HG02588 (cell line): Measurements from ENCODE around the gene KIRREL1.

Experiments
- ATAC-seq: cut with Tn5 transposase; IDR thresholded peaks from one replicate; pipeline ENCODE4 v1.9.1; 2021; ENCODE audit warnings: mild to moderate bottlenecking, moderate library complexity; ENCODE audit not compliant: unreplicated experiment

KIRREL1 gene

DNA sequence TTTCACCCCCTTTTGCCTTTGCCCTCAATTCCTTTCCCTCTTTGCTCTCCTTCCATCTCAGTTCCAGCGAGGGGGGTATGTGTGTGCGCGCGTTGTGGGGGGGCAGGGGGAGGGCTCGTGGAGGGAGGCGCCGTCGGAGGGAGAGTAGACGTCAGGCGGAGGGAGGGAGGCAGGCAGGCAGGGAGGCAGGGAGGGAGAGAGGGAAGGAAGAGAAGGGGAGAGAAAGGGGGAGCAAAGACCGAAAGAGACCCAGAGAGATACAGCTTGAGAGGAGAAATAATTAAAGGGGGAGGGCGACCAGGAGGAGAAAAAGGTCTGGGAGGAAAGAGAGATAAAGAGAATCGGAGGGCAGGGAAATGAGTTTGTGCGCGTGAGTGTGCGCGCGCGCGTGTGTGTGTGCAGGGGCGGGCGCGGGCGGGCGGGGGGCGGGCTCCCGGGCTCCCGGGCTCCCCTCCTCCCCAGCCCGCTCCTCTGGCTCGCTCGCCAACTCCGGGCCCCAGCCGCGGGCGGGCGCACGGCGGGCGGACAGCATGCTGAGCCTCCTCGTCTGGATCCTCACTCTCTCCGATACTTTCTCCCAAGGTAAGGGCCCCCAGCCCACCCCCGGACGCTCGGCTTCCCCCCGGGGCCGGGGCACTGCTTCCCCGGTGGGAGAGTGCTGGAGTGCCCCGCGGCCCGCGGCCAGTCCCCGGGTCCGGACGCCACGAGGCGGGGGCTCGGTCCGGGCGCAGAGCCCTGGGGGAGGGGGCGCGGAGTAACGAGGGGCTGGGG is at the start of gene KIRREL1:
KIRREL1 (plus strand) TSS at position 499 of the 771 bp plus-strand sequence; CDS start at position 531, 32 bp downstream.
- ATAC-seq: no peak

DNA sequence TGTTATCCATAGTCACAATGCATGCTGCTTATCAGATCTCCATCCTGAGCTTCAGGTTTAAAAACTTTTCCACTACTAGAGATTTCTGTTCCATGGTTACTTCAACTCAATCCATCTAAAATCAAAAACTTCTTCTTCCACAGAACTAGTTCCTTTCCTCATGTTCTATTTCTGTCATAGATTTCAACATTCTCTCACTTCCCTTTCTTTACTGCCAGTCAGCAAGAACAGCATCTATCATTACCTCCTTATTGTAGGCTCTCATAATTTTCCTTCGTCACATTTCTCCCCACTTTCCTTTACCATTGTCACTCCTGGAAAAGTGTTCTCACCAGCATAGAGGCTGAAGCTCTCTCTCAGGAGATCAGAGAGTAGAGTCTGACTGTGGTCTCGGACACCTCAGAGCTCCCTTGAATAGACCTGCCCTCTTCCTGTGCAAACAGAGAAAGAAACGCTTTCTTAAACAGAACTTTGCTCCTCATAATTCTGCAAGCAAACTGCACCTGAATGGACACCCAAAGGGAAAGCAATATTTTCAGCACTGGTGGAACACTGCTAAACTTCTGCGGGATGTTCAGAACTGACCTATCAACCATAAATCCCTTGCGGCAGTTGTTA is 48.7 kb upstream of the KIRREL1 start:
- ATAC-seq: no peak

DNA sequence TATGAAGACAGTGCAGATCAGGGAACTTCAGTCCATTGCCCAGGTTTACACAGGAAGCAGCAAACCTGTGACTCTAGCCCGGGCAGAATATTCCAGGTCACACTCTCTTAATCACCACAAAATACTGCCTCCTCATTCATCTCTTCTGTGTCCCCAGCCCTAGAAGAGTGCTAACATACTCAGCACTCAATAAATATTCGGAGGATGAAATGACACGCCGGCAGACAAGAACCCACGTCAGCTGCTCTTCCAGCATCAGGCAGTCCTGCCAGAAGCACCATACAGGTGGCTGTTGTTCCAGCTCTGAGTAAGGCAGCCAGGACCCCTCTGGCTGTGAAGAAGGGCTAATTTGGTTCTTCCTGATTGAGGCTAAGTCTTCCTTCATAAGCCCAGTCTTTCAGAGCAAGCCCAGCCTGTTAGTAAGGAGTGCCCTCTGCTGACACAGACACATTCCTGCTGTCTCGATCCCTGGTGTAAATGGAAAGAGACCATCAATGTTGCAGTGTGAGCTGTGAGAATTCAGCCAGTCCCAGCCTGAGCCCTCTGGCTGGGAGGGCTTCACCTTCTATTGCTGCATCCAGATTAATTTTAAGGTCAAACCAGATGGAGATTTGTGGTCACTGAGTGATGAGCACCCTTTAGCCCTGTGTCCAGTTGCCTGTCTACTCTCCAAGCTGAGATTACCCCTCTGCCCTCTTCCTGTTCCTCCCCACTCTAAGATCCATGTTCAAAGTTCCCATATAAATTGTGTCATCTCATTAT is 45.0 kb upstream of the KIRREL1 start:
- no peak for ATAC-seq

- no peak for ATAC-seq
These were observed 44.4 kb upstream of the KIRREL1 start for GRCh38 chr1:157949074-157949354.

DNA sequence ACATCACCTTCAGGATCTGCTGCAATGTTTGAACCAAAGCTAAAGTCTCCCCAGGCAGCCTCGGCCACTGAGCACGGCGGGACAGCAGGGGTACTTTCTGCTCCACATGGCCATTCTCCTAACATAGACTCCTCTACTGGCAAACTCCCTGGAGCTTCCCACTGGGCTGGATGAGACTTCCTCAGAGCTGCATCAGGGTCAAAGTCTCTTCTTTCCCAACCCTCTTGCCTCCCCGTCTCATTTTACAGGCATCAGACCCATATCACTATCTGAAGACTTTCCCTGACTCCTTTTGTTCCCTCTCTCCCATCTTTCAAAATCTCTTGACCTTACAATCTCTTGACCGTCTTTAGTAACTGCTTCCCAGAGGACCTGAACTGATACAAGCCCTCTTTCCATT is 42.2 kb upstream of the KIRREL1 start:
- no peak for ATAC-seq

DNA sequence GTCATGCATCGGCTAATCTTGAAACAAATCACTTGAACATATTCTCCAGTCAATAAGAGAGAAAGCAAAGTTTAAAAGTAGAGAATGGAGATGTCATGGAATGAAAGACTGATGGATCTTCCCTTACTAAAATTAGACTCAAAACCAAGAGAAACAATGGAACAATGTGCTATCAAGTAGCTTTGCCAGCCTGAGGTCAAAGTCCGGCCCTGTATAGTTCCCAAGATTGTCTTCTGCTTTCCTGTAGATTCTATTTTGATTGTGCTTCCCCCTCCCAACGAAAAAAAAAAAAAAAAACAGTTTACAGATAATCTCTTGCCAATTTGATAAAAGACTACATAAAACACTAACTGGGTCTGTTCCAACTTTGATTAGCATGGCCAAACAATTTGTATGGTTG is 40.8 kb upstream of the KIRREL1 start:
- no peak for ATAC-seq

DNA sequence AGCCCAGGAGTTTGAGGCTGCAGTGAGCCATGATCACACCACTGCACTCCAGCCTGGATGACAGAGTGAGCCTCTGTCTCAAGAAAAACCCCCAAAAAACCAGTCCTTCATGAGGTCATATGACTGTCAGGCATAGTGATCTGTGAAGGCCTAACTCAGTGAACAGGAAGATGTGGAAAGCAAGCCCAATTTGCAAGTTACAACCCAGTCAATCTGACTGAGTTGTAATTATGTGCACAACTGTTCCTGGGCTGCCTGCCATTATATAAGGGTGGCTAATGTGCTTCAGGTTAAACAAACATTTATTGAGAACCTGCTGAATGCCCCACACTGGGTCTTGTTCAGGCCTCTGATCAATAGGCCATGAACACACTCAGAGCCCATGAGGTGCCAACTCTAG is 38.2 kb upstream of the KIRREL1 start:
- no peak for ATAC-seq

DNA sequence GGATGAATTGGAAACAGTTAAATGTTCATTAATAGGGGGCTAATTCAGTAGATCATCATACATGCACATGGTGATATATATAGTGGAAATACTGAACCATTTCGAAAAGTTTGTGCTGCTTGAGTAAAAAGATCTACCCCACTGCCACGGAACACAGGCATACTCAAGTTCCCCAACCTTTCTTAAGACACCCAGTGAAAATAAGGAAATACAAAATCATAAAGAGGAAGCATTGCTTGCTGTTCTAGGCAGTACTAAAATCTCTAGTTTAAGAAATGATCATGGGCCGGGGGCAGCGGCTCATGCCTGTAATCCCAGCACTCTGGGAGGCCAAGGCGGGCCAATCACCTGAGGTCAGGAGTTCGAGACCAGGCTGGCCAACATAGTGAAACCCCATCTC is 37.6 kb upstream of the KIRREL1 start:
- ATAC-seq: no peak

- no peak for ATAC-seq
These were observed 36.7 kb upstream of the KIRREL1 start for GRCh38 chr1:157956732-157957131.

DNA sequence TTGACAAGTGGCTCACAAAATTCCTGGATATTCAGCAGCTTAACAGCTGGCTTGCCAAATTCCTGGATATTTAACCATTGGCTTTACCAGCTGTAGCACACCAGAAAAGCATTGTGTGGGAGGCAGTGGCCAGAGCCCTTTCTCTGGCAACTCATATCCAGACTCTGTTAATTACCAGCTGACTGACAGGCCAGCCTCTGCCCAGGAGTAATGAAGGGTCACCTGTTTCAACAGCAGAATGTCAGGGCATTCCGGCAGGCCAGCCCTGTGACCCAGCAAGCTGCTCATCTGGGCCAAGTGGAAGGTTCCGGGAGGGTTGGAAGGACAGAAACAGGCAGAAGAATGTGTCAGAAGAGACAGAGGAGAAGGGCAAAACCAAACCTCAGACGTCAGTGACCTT is 35.2 kb upstream of the KIRREL1 start:
- no peak for ATAC-seq

DNA sequence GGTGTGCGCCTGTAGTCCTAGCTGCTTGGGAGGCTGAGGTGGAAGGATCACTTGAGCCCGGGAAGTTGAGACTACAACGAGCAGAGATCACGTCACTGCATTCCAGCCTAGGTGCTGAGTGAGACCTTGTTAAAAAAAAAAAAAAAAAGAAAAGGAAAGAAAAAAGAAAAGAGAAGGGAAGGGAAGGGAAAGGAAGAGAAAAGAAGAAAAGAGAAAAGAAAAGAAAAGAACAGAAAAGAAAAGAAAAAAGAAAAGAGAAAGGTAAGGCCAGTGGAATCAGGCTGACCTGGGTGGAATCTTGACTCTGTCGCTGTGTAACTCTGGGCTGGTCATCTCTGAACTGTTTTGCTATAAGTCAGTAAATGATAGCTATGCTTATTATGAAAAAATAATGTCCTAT is 33.7 kb upstream of the KIRREL1 start:
- no peak for ATAC-seq

- no peak for ATAC-seq
These were observed 32.7 kb upstream of the KIRREL1 start for GRCh38 chr1:157960773-157961172.

- peak; percentile 63 for ATAC-seq
These were observed 31.4 kb upstream of the KIRREL1 start for GRCh38 chr1:157961805-157962762.

DNA sequence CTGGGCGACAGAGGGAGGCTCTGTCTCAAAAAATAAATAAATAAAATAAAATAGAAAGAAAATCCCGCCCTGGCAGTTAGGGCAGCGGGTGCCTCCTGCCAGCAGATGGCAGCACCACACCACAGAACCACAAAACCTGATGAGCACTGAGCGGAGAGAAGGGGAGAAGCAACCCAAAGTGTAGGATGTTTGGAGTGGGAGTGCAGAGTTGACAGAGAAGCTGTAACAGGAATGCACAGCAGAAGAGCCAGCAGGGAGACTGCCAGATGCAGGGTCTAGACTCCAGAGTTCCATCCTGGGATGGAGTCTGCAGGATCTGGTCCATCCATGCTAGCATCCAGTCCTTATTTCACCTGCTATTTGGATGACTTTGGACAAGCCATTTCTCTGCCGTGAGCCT is 29.7 kb upstream of the KIRREL1 start:
- ATAC-seq: no peak

- ATAC-seq: no peak
These were observed 27.9 kb upstream of the KIRREL1 start for GRCh38 chr1:157965584-157965983.

- no peak for ATAC-seq
These were observed 27.4 kb upstream of the KIRREL1 start for GRCh38 chr1:157966031-157966537.

DNA sequence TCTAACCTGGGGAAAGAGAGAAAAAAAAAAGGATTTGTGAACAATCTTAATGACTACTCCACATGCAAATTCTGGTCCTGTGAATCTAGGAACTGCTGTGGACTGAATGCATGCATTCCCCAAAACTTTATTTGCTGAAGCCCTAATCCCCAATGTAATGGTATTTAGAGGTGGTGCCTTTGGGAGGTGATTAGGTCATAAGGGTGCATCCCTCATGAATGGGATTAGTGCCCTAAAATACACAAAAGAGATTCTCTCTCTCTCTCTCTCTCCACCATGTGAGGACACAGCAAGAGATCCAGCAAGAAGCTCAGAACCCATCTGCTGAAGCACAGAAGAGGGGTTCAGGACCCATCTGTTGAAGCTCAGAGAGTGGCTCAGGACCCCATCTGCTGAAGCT is 26.2 kb upstream of the KIRREL1 start:
- ATAC-seq: no peak

- no peak for ATAC-seq
These were observed 24.9 kb upstream of the KIRREL1 start for GRCh38 chr1:157968508-157968907.

DNA sequence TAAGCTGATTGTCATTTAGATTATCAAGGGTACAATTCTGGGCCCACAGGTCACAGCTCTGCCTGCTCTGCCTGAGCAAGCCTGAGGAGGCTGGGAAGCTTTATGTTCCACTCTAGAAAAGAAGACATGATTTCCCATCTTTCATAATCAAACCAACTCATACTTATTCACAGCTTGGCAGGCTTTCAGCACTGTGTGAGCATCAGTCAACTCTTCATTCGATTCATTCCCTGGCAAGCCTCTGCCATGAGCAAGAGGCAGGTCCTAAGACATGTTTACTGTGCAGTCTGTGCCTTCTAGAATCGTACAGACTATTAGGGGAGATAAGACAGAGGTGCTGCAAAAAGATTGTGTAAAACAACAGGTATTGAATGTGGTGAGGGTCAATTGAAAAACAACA is 24.5 kb upstream of the KIRREL1 start:
- ATAC-seq: no peak

GRCh38 chr1:157969697-157970485 is 23.6 kb upstream of the KIRREL1 start:
- no peak for ATAC-seq
